D721Med (cell line): ENCODE data around the gene CBX8.

Experiments
- DNase-seq: peaks from one replicate; pipeline ENCODE4 v3.0.0; 2011; ENCODE audit warnings: low spot score; ENCODE audit not compliant: insufficient read length
- FAIRE-seq: peaks from 2 replicates; lab custom pipeline; 2011; peaks lifted over from hg19 to GRCh38; lab: Jason Lieb, UNC
- CTCF ChIP-seq: IDR thresholded peaks from 2 replicates; pipeline ENCODE4 v1.5.1; 2012; ENCODE audit warnings: mild to moderate bottlenecking, control low read depth; ENCODE audit not compliant: insufficient read depth; ENCODE audit errors: missing control alignments

Gene CBX8

GRCh38 chr17:79754370-79754769, 42.5 kb downstream of the CBX8 start:
- DNase-seq (no peak), FAIRE-seq (no peak)
- TF ChIP-seq CTCF: no peak

- FAIRE-seq (no peak), DNase-seq (no peak)
- TF ChIP-seq CTCF: no peak
Observed at GRCh38 chr17:79752175-79752574, 44.7 kb downstream of the CBX8 start.

- FAIRE-seq (no peak), DNase-seq (no peak)
- no peak for TF ChIP-seq CTCF
Observed at GRCh38 chr17:79750650-79751545, 46.0 kb downstream of the CBX8 start.

- no peak for FAIRE-seq
- TF ChIP-seq CTCF: no peak
- DNase-seq: no peak
Observed at GRCh38 chr17:79749958-79750357, 46.9 kb downstream of the CBX8 start.

- FAIRE-seq (no peak), DNase-seq (no peak)
- TF ChIP-seq CTCF: no peak
Observed at GRCh38 chr17:79749156-79749815, 47.6 kb downstream of the CBX8 start.

GRCh38 chr17:79748295-79749099, 48.4 kb downstream of the CBX8 start:
- no peak for TF ChIP-seq CTCF
- no peak for DNase-seq

More at GRCh38 chr17:79748295-79749099, 48.4 kb downstream of the CBX8 start:
- FAIRE-seq: no peak
